Testis (tissue), 3 donors: ENCODE measurements around the gene FGF19. TPM values are rescaled to one million over a fixed set of nuclear protein-coding genes. Genes with fewer than 3 reads are reported as not detected.
"Not testable (repeated sequence)": the region's sequence is repeated elsewhere in the genome, so short reads cannot be mapped to it uniquely, and the experiment has no call there.

Experiments
- DNase-seq: peaks from one replicate; pipeline ENCODE4 v3.0.0-alpha.2; 2019
- H3K27ac ChIP-seq, 2 donors: fragments of 200-600 bp; sonication (generic); one replicate each; pipeline ENCODE4 v1.5.1; 2019
- H3K27me3 ChIP-seq: fragments of 200-600 bp; sonication (generic); one replicate; pipeline ENCODE4 v1.5.1; 2019
- H3K36me3 ChIP-seq: fragments of 200-600 bp; sonication (generic); one replicate; pipeline ENCODE4 v1.5.1; 2017; ENCODE audit warnings: low read depth; ENCODE audit errors: missing control alignments
- H3K4me1 ChIP-seq: fragments of 200-600 bp; sonication (generic); one replicate; pipeline ENCODE4 v1.5.1; 2019
- H3K4me3 ChIP-seq, 2 donors: fragments of 200-600 bp; sonication (generic); one replicate each; pipeline ENCODE4 v1.5.1; 2017 to 2019
- H3K9me3 ChIP-seq: fragments of 200-600 bp; sonication (generic); one replicate; pipeline ENCODE4 v1.5.1; 2017
- CTCF ChIP-seq, 3 experiments: fragments of 450-650 bp in 2 of 3; fragments of 200-600 bp in 1 of 3; sonication (generic) in 1 of 3; IDR thresholded peaks; one replicate each; pipeline ENCODE4 v1.5.1; 2016 to 2019; ENCODE audit warnings: antibody characterized with exemption in 3 of 3, mild to moderate bottlenecking in 2 of 3, moderate library complexity in 1 of 3
- POLR2A ChIP-seq: fragments of 450-650 bp; IDR thresholded peaks from one replicate; pipeline ENCODE4 v1.6.1; 2017; ENCODE audit warnings: antibody characterized with exemption, mild to moderate bottlenecking, moderate library complexity
- WGBS, 2 donors: methylation state at CpG; one replicate each; pipeline ENCODE4 v1.1.5; 2018; 5-methylcytosine and 5-hydroxymethylcytosine counted together
- intact Hi-C: fragments of 100-400 bp; cut with DNase I; formaldehyde crosslinking; loops from one replicate; pipeline ENCODE4 v1.15.1; 2023; ENCODE audit warnings: low total_unique reads
- polyA plus RNA-seq: library from polyadenylated mRNA; stranded (reverse); fragments of 350-450 nt; fragmentation: Illumina TruSeq; extraction: RNeasy Lipid Tissue Mini Kit (QIAGEN cat#74804); gene quantifications from one replicate; pipeline ENCODE4 v1.2.3, GENCODE V29; 2014; ENCODE audit warnings: low read depth, low replicate concordance; ENCODE audit not compliant: insufficient read depth
- total RNA-seq, 2 donors: library from RNA; depleted of rRNA; stranded (reverse); fragments of >200 nt; gene quantifications; one replicate each; pipeline ENCODE4 v1.2.3, GENCODE V29; 2016

The FGF19 gene
- total and polyA plus RNA-seq, 3 donors from 2014 or later, result 0.31 to 0.37 (median 0.31) TPM

GRCh38 chr11:69689484-69690319 lies 14.1 kb downstream of the FGF19 start:
- no peaks in the 10 kb centered on the region for H3K4me1 ChIP-seq
- DNase-seq, result no peak
- no peak overlapping the region for H3K4me3 ChIP-seq
- H3K27me3 ChIP-seq, result no peaks in the 10 kb centered on the region
- TF ChIP-seq CTCF (IDR thresholded peaks at IDR 0.05) (no peak), POLR2A (no peak)
- H3K27ac ChIP-seq, result no peak overlapping the region
- no peaks in the 10 kb centered on the region for H3K9me3 ChIP-seq
- H3K36me3 ChIP-seq, result no peaks in the 10 kb centered on the region
- WGBS, 2 donors, result 91 to 93% methylated on average over 5 of the region's 5 CpGs
- intact Hi-C loops, result loop anchor here (10.0 kb wide), 1 partner anchor 195 kb away; no protein-coding TSS in a partner anchor

- H3K4me1 ChIP-seq, H3K4me3 ChIP-seq, H3K36me3 ChIP-seq, H3K27me3 ChIP-seq, H3K27ac ChIP-seq, DNase-seq, H3K9me3 ChIP-seq, intact Hi-C loops: not testable (repeated sequence)
- WGBS, 2 donors, result 84 to 87% methylated on average over 5 of the region's 5 CpGs
Observed at GRCh38 chr11:69687969-69688771, 15.7 kb downstream of the FGF19 start.

DNA sequence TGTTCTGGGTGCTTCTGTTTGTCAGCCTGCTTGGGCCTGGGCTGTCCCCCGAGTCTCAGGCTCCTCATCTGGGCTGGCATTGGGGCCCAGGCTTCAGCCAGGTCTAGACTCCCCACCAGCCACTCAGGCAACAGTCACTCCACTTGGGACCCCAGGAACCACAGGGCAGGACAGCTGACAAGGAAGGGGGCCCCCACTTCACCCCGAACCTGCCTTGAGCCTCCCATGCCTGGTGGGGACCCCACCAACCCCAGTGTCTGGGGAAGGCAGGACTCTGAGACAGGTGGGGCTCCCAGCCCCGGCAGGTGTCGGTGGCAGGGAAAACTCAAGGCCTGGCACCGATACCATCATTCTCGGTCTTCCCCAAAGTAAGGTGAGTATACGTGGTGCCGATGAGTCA lies 17.0 kb downstream of the FGF19 start:
- Histone ChIP-seq H3K9me3 (no peaks in the 10 kb centered on the region), H3K4me3 (no peak overlapping the region), H3K27ac (no peak overlapping the region), H3K4me1 (no peaks in the 10 kb centered on the region), H3K36me3 (no peaks in the 10 kb centered on the region), H3K27me3 (no peaks in the 10 kb centered on the region)
- TF ChIP-seq POLR2A, result no peak
- no peak for TF ChIP-seq CTCF (IDR thresholded peaks at IDR 0.05)
- no peak for DNase-seq
- WGBS, 2 donors, result 77 to 88% methylated on average over 6 to 8 of the region's 8 CpGs
- intact Hi-C loops, result no loop called here

- Histone ChIP-seq H3K27me3 (no peaks in the 10 kb centered on the region), H3K27ac (no peak overlapping the region), H3K9me3 (no peaks in the 10 kb centered on the region), H3K4me1 (no peaks in the 10 kb centered on the region), H3K4me3 (no peak overlapping the region), H3K36me3 (no peaks in the 10 kb centered on the region)
- 61 to 74% methylated on average over 5 to 10 of the region's 13 CpGs for WGBS, 2 donors
- DNase-seq, result no peak
- intact Hi-C loops, result no loop called here
- TF ChIP-seq CTCF (IDR thresholded peaks at IDR 0.05) (no peak), POLR2A (no peak)
Observed at GRCh38 chr11:69686452-69686851, 17.4 kb downstream of the FGF19 start.

- intact Hi-C loops, result no loop called here
- no peaks in the 10 kb centered on the region for H3K9me3 ChIP-seq
- no peak for DNase-seq
- H3K36me3 ChIP-seq, result no peaks in the 10 kb centered on the region
- WGBS, 2 donors, result 50 to 67% methylated on average over 8 of the region's 8 CpGs
- H3K27ac ChIP-seq, result no peak overlapping the region
- no peak overlapping the region for H3K4me3 ChIP-seq
- H3K27me3 ChIP-seq, result no peaks in the 10 kb centered on the region
- TF ChIP-seq POLR2A (no peak), CTCF (IDR thresholded peaks at IDR 0.05) (no peak)
- no peaks in the 10 kb centered on the region for H3K4me1 ChIP-seq
Observed at GRCh38 chr11:69685348-69685747, 18.5 kb downstream of the FGF19 start.
